IMR-90 (cell line): ENCODE results near the gene BTRC. TPM values are rescaled to one million over a fixed set of nuclear protein-coding genes. Genes with fewer than 3 reads are reported as not detected.
"Not testable (repeated sequence)": the region's sequence is repeated elsewhere in the genome, so short reads cannot be mapped to it uniquely, and the experiment has no call there.

Source experiments
- ATAC-seq: fragments of 200-7000 bp; cut with Tn5 transposase; 2 replicates; pipeline ENCODE4 v1.9.1; 2020; ENCODE audit warnings: low read depth, mild to moderate bottlenecking, moderate library complexity
- BruUV-seq: library from RNA; stranded (reverse); fragments of 400-500 nt; replicated peaks from 2 replicates; lab custom pipeline; 2021; lab: Mats Ljungman, UMichigan
- CTCF ChIA-PET: fragments of 300-600 bp; formaldehyde crosslinking; extraction: SDS; loops from one replicate; lab custom pipeline; 2021; ENCODE audit warnings: antibody characterized with exemption; lab: Yijun Ruan, JAX
- POLR2A ChIA-PET: fragments of 300-600 bp; sonication (Branson Sonifier 250); formaldehyde crosslinking; loops from one replicate; lab custom pipeline; 2022; ENCODE audit warnings: antibody characterized with exemption; ENCODE audit not compliant: unreplicated experiment; lab: Charles Lee
- DNase-seq: peaks from one replicate; pipeline ENCODE4 v3.0.0; 2013
- H2AFZ ChIP-seq: replicated peaks from 2 replicates; pipeline ENCODE3; 2013; ENCODE audit warnings: low read length, mild to moderate bottlenecking; ENCODE audit not compliant: poor library complexity
- H2AK5ac ChIP-seq: 2 replicates; pipeline ENCODE4 v1.6.1; 2013; ENCODE audit warnings: low read depth, low read length, inconsistent platforms
- H2AK9ac ChIP-seq: replicated peaks from 2 replicates; pipeline ENCODE3; 2013; ENCODE audit warnings: mild to moderate bottlenecking, low read depth, low read length, moderate library complexity; ENCODE audit not compliant: poor library complexity
- H2BK120ac ChIP-seq: 2 replicates; pipeline ENCODE4 v1.6.1; 2013; ENCODE audit warnings: low read depth, low read length, inconsistent platforms
- H2BK15ac ChIP-seq: 3 replicates; pipeline ENCODE4 v1.6.1; 2013; ENCODE audit warnings: low read depth, low read length, inconsistent platforms
- H2BK20ac ChIP-seq: 2 replicates; pipeline ENCODE4 v1.6.1; 2013; ENCODE audit warnings: low read depth, mild to moderate bottlenecking, inconsistent platforms, low read length, moderate library complexity
- H2BK5ac ChIP-seq: 2 replicates; pipeline ENCODE4 v1.6.1; 2013; ENCODE audit warnings: mild to moderate bottlenecking, low read depth, low read length, inconsistent platforms; ENCODE audit not compliant: poor library complexity, severe bottlenecking
- H3K14ac ChIP-seq: replicated peaks from 2 replicates; pipeline ENCODE4 v1.6.1; 2013; ENCODE audit warnings: low read depth, low read length, inconsistent platforms
- H3K18ac ChIP-seq: 2 replicates; pipeline ENCODE4 v1.6.1; 2013; ENCODE audit warnings: low read depth, low read length, control low read depth
- H3K23ac ChIP-seq: 2 replicates; pipeline ENCODE4 v1.6.1; 2013; ENCODE audit warnings: low read depth, low read length, inconsistent platforms
- H3K27ac ChIP-seq: 2 replicates; pipeline ENCODE4 v1.5.1; 2013; ENCODE audit warnings: mild to moderate bottlenecking, control low read depth, low read length; ENCODE audit not compliant: insufficient read depth
- H3K27me3 ChIP-seq: 2 replicates; pipeline ENCODE4 v1.6.1; 2013; ENCODE audit warnings: low read length; ENCODE audit not compliant: control insufficient read depth, insufficient read depth
- H3K36me3 ChIP-seq: 2 replicates; pipeline ENCODE4 v1.6.1; 2013; ENCODE audit warnings: low read length, mixed read lengths; ENCODE audit not compliant: control insufficient read depth, insufficient read depth
- H3K4ac ChIP-seq: 2 replicates; pipeline ENCODE4 v1.6.1; 2013; ENCODE audit warnings: low read depth, low read length, inconsistent platforms
- H3K4me1 ChIP-seq: 2 replicates; pipeline ENCODE4 v1.6.1; 2013; ENCODE audit warnings: low read length, mixed read lengths; ENCODE audit not compliant: control insufficient read depth, insufficient read depth
- H3K4me2 ChIP-seq: 2 replicates; pipeline ENCODE4 v1.6.1; 2013; ENCODE audit warnings: low read depth, mild to moderate bottlenecking, control low read depth, low read length, moderate library complexity
- H3K4me3 ChIP-seq: 2 replicates; pipeline ENCODE4 v1.5.1; 2013; ENCODE audit warnings: low read depth, mild to moderate bottlenecking, control low read depth, low read length, moderate library complexity; ENCODE audit not compliant: insufficient read depth
- H3K56ac ChIP-seq: 2 replicates; pipeline ENCODE4 v1.6.1; 2013; ENCODE audit warnings: low read length, inconsistent platforms; ENCODE audit not compliant: insufficient read depth; ENCODE audit errors: extremely low read depth
- H3K79me1 ChIP-seq, 2 experiments: 2 replicates each; pipeline ENCODE4 v1.6.1; 2013; ENCODE audit warnings: low read length in 2 of 2, inconsistent platforms in 1 of 2, low read depth in 1 of 2
- H3K9ac ChIP-seq: 2 replicates; pipeline ENCODE4 v1.6.1; 2013; ENCODE audit warnings: low read depth, low read length, control low read depth
- H3K9me1 ChIP-seq: 2 replicates; pipeline ENCODE4 v1.6.1; 2013; ENCODE audit warnings: low read length, inconsistent platforms; ENCODE audit not compliant: insufficient read depth
- H3K9me3 ChIP-seq: 2 replicates; pipeline ENCODE4 v1.6.1; 2013; ENCODE audit warnings: low read length; ENCODE audit not compliant: control insufficient read depth, insufficient read depth
- H4K20me1 ChIP-seq: 2 replicates; pipeline ENCODE4 v1.6.1; 2013; ENCODE audit warnings: low read length, inconsistent platforms; ENCODE audit not compliant: insufficient read depth
- H4K5ac ChIP-seq: 2 replicates; pipeline ENCODE4 v1.6.1; 2013; ENCODE audit warnings: mild to moderate bottlenecking, low read depth, low read length, control low read depth
- H4K8ac ChIP-seq, 2 experiments: 2 replicates each; pipeline ENCODE4 v1.6.1; 2013; ENCODE audit warnings: low read depth in 2 of 2, low read length in 2 of 2, control low read depth in 1 of 2, inconsistent platforms in 1 of 2
- H4K91ac ChIP-seq: 2 replicates; pipeline ENCODE4 v1.6.1; 2013; ENCODE audit warnings: low read depth, low read length, inconsistent platforms; ENCODE audit not compliant: insufficient read depth
- WGBS, 2 experiments: methylation state at CpG; one replicate each; pipeline versions ENCODE4 v1.1.5 to v1.1.7; 2013; ENCODE audit warnings: missing lambda C conversion rate in 2 of 2; ENCODE audit not compliant: insufficient read length in 1 of 2; ENCODE audit errors: extremely low coverage in 2 of 2; 5-methylcytosine and 5-hydroxymethylcytosine counted together
- dilution Hi-C: fragments of 300-500 bp; cut with HindIII; formaldehyde crosslinking; loops from one replicate; pipeline ENCODE4 v1.14.3; 2018; ENCODE audit warnings: low sequenced_read_pairs; ENCODE audit not compliant: unreplicated experiment
- in situ Hi-C: fragments of 300-500 bp; cut with MboI; formaldehyde crosslinking; loops from 3 replicates; pipeline ENCODE4 v1.14.3; 2019; ENCODE audit warnings: low sequenced_read_pairs, inconsistent platforms, mixed read lengths
- intact Hi-C: fragments of 100-400 bp; cut with micrococcal nuclease; formaldehyde crosslinking; loops from 2 replicates; pipeline ENCODE4 v1.10.0; 2022
- polyA plus RNA-seq, 3 experiments: library from polyadenylated mRNA; depleted of rRNA; stranded (reverse); fragments of >200 nt; gene quantifications; 2 replicates each; pipeline ENCODE4 v1.2.3, GENCODE V29; 2012; ENCODE audit warnings: low replicate concordance in 1 of 3
- total RNA-seq: library from RNA; depleted of rRNA; stranded (reverse); fragments of >200 nt; gene quantifications from 2 replicates; pipeline ENCODE4 v1.2.3, GENCODE V29; 2012

The BTRC gene
- total and polyA plus RNA-seq, 2 of the 4 experiments (the other 2 are of a cell fraction), result 7.7 to 8.4 TPM

GRCh38 chr10:101334259-101334658, 19.7 kb upstream of the BTRC start:
- in situ Hi-C loops, dilution Hi-C loops: not testable (repeated sequence)

More at GRCh38 chr10:101334259-101334658, 19.7 kb upstream of the BTRC start:
- BruUV-seq, intact Hi-C loops, POLR2A ChIA-PET, H3K9me3 ChIP-seq, H3K4me2 ChIP-seq, CTCF ChIA-PET, H2BK15ac ChIP-seq, H2BK5ac ChIP-seq, DNase-seq, H4K8ac ChIP-seq, H4K5ac ChIP-seq, ATAC-seq, H3K4me3 ChIP-seq, H2AK9ac ChIP-seq, H4K91ac ChIP-seq, H2BK120ac ChIP-seq, H2AK5ac ChIP-seq, H3K4ac ChIP-seq, H3K56ac ChIP-seq, H3K4me1 ChIP-seq, H2AFZ ChIP-seq, H3K18ac ChIP-seq, H4K20me1 ChIP-seq, H3K36me3 ChIP-seq, H3K14ac ChIP-seq, H3K79me1 ChIP-seq, H3K27ac ChIP-seq, H2BK20ac ChIP-seq, H3K23ac ChIP-seq, H3K9ac ChIP-seq, H3K9me1 ChIP-seq: not testable (repeated sequence)
- 71% methylated on average over 1 of the region's 5 CpGs; no CpG with 5 or more reads in 1 of the 2 experiments for WGBS, 2 experiments
- peaks cover 34% of the 10 kb centered on the region for H3K27me3 ChIP-seq
